HG02840 (cell line): Measurements from ENCODE around the gene ZNF532.
"Not testable (repeated sequence)": the region's sequence is repeated elsewhere in the genome, so short reads cannot be mapped to it uniquely, and the experiment has no call there.

ENCODE experiments used
- ATAC-seq: cut with Tn5 transposase; IDR thresholded peaks from one replicate; pipeline ENCODE4 v1.9.1; 2021; ENCODE audit warnings: mild to moderate bottlenecking, moderate library complexity, moderate number of reproducible peaks; ENCODE audit not compliant: unreplicated experiment, low FRiP score

The ZNF532 gene, protein sequence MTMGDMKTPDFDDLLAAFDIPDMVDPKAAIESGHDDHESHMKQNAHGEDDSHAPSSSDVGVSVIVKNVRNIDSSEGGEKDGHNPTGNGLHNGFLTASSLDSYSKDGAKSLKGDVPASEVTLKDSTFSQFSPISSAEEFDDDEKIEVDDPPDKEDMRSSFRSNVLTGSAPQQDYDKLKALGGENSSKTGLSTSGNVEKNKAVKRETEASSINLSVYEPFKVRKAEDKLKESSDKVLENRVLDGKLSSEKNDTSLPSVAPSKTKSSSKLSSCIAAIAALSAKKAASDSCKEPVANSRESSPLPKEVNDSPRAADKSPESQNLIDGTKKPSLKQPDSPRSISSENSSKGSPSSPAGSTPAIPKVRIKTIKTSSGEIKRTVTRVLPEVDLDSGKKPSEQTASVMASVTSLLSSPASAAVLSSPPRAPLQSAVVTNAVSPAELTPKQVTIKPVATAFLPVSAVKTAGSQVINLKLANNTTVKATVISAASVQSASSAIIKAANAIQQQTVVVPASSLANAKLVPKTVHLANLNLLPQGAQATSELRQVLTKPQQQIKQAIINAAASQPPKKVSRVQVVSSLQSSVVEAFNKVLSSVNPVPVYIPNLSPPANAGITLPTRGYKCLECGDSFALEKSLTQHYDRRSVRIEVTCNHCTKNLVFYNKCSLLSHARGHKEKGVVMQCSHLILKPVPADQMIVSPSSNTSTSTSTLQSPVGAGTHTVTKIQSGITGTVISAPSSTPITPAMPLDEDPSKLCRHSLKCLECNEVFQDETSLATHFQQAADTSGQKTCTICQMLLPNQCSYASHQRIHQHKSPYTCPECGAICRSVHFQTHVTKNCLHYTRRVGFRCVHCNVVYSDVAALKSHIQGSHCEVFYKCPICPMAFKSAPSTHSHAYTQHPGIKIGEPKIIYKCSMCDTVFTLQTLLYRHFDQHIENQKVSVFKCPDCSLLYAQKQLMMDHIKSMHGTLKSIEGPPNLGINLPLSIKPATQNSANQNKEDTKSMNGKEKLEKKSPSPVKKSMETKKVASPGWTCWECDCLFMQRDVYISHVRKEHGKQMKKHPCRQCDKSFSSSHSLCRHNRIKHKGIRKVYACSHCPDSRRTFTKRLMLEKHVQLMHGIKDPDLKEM (N-terminal part only)

DNA sequence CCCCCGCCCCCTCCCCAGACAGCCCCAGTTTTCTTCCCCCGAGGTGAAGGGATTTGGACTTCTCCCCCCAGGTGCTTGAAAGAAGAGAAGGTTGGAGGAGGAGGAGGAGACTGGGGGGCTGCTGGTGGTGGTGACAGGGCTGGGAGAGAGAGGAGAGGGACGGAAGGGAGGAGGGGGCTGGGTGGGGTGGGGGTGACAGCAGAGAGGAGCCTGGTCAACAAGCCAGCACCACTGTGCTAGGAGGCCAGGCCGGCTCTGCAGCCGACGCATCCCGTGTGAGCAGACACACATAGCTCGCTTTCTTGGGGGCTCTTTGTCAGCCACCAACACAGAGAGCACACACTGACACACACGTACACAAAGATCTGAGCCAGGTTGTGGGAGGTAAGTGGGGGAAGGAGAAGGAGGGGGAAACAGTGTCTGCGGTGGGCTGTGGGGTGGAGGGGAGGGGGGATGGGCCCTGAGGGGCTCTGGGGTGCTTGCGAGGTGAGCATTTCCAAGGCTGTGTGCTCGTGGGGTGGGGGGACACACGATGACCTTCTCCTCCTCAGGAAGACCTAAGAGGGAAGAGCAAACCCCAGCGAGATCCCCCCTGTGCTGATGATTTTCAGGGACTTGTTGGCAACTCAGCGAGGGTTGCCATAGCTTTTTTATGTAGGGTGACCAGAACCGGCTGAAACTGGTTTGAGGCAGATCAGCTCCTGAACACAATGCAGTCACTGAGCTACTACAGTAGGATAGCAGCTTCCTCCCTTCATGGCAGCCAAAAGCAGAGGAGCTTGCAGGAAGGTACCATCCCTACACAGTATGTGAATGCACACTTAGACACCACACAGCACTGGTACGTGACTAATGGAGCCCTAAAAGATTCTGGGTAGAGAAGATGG, at the start of gene ZNF532:
Gene ZNF532, plus strand, starts transcription at position 732 of the 887 bp plus-strand sequence. CDS start 53,411 bp downstream, outside the sequence.
- ATAC-seq, result no peak

DNA sequence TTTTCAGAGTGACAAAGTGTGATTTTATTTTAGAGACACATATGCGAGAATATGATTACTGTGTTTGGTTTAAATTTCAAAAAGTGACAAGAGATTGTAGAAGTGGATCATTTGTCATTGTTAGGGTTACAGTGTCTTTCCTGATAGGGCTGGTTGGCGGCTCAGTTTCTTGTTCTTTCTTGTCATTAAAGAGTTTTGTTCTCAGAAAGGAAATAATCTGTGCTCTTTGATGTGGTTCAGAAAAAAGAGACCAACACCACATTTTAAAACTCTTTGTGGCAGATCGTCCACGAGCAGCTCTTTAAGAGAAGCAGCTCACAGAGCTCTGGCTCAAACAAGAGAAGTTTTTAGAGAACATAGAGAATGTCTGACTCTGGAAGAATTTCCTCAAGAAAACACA, 45.6 kb upstream of the ZNF532 start:
- ATAC-seq, result no peak

DNA sequence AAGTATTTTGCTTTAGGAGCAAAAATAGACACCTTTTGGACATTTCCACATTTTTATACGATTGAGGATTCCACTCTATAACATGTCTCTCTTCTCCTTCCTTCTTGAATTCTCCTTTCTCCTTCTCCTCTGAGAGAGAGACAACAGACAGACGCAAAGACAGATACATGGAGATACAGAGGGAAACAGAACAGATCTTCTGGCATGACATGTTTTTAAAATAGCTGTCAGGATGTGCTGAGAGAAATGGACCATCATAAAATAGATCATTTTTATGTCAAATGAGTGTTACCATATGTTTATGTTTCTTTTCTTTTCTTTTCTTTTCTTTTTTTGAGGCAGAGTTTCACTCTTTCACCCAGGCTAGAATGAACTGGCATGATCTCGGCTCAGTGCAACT, 44.4 kb upstream of the ZNF532 start:
- no peak for ATAC-seq

DNA sequence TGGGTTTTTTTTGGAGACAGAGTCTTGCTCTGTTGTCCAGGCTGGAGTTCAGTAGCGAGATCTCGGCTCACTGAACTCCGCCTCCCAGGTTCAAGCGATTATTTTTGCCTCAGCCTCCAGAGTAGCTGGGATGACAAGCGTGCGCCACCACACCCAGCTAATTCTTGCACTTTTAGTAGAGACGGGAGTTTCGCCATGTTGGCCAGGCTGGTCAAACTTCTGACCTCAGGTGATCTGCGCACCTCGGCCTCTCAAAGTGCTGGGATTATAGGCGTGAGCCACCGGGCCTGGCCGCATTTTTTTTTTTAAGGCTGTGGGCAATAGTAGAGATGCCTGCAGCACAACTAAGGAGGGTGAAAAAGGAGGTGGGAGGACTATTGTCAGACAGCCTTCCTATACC, 41.7 kb upstream of the ZNF532 start:
- no peak for ATAC-seq

DNA sequence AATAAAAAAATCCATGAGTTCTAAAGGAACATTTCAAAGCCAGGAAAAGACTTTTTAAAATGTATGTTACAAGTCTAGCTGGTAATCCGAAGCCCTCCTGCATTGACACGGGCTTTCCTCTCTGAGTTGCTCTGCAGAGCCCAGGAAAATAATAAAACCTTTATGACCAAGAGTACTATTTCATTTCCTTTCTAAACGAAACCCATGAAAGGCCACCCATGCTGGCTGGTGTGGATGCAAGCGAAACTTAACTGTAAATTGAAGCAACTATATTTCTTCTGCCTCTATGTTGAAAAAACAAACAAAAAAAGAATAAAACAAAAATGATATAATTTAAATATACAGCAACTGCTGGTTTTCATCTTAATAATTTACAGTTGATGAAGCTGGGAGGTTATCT, 41.3 kb upstream of the ZNF532 start:
- no peak for ATAC-seq

DNA sequence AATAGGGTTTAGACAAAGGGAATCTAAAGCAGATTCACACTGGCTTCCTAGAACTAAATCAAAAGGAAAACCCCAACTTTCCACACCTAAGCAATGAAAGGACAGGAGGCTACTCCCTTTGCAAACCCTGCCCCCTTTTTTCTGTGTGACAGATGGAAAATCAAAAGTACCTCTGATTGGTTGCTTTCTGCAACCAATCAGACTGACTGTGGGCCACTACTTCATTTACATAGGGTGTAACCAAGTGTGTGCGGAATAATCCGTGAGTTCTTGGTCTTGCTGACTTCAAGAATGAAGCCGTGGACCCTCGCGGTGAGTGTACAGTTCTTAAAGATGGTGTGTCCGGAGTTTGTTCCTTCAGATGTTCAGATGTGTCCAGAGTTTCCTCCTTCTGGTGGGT, 37.8 kb upstream of the ZNF532 start:
- ATAC-seq, result not testable (repeated sequence)

DNA sequence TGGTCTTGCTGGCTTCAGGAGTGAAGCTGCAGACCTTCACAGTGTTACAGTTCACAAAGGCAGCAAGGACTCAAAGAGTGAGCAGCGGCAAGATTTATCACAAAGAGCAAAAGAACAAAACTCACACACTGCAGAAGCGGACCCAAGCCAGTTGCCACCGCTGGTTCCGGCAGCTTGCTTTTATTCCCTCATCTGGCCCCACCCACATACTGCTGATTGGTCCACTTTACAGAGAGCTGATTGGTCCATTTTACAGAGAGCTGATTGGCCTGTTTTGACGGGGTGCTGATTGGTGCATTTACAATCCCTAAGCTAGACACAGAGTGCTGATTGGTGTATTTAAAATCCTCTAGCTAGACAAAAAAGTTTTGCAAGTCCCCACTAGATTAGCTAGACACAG, 37.2 kb upstream of the ZNF532 start:
- no peak for ATAC-seq

DNA sequence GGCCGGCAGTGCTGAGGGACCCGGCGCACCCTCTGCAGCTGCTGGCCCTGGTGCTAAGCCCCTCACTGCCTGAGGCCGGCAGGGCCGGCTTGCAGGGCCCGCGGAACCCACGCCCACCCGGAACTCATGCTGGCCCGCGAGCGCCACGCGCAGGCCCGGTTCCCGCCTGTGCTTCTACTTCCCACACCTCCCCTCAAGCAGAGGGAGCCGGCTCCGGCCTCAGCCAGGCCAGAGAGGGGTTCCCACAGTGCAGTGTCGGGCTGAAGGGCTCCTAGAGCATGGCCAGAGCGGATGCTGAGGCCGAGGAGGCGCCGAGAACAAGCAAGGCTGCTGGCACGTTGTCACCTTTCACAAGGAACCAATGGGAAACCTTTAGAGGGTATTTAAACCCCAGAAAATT, 36.8 kb upstream of the ZNF532 start:
- no peak for ATAC-seq

DNA sequence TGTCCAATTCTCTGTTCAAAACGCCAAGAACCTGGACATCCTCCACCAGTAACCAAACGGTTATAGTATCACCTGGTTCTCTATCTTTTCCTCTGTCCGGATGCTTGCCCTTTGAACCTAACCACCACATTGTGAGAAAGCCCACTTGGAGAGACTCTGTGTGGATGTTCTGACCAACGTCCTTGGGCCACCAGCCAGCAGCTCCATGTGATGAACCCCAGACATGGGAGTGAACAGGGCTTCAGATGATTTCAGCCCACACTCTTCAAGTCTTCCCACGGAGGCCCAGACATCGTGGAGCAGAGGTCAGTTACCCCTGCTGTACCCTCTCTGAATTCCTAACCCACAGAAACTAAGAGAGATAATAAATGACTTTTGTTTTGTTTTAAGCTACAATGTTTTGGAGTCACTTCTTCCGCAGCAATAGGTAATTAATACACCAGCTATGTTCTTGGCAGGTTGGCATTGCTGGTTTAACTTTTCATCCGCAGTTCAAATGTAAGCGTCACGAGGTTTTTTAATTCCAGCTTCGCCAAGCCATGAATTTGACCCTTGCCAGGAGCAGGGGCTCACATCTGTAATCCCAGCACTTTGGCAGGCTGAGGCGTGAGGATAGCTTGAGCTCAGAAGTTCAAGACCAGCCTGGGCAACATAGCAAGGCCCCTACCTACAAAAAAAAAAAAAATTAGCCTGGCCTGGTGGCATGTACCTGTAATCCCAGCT, 36.1 kb upstream of the ZNF532 start:
- ATAC-seq, result no peak

DNA sequence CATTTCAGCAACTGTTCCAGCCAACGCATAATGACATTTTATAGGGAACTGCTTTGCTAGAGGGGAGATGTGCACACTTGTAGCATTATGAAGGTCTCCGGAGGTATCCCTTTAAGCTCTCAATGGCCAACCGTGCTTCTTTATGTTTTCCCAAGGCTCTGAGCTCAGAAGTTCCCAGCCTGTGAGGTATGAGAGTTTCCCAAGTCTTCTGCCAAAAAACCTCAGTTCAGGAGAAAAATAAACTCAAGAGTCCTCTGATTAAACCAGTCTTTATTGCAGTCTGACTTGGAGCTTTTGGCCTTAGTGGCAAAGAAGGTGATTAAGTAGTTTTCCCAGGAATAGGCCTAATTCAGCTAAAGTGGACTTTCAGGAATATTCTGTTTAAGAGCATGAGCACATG, 35.4 kb upstream of the ZNF532 start:
- no peak for ATAC-seq

DNA sequence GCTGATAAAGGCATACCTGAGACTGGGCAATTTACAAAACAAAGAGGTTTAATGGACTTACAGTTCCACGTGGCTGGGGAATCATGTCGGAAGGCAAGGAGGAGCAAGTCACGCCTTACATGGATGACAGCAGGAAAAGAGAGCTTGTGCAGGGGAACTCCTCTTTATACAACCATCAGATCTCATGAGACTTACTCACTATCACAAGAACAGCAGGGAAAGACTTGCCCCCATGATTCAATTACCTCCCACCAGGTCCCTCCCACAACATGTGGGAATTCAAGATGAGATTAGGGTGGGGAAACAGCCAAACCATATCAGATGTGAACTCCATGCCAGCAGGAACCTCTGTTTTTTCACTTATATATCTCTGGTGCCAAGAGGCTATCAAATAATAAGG, 34.8 kb upstream of the ZNF532 start:
- not testable (repeated sequence) for ATAC-seq

DNA sequence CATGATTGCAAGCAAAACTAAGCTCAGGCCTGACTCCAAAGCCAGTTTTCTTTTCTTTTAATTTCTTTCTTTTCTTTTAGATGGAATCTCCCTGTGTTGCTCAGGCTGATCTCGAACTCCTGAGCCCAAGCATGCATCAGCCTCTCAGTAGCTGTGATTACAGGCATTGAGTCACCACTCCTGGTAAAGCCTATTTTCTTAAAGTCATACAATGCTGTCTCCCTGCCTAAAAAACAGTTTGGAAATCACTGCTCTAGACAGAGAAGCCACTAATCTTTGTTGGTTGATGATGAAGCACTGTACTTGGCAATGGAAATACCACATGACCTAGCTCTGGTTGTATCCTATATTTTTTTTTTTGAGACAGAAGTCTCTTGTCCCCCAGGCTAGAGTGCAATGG, 33.1 kb upstream of the ZNF532 start:
- ATAC-seq, result no peak

DNA sequence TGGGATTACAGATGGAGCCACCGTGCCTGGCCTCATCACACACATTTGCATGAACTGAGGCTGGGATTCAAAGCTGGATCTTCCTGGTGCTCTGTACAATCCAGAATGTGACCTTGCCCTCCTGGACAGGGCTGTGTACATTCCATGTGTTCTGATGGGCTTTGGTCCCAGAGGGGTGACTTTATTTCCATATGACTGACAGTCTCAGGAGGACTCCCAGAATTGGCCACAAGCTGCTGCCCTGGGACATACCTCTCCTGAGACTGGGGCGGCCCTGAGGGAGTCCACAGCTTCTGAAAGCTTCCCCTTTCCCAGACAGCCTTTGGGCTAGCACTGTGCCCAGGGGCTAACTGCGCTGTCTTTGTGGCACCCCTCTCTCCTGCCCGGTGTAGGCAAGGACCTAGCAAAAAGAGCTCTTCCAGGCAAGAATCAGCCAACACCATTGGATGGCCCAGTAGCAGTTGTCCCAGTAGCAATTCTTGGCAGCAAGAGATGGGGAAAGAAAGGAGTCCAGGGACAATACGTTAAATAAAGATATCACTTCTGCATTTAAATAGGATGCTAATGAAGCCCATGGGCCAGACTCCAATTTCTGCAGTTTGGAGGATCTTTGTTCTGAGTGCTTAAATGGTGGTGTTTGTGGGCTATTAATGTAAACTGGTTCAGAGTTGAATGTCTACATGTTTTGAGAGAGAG, 26.4 kb upstream of the ZNF532 start:
- no peak for ATAC-seq

DNA sequence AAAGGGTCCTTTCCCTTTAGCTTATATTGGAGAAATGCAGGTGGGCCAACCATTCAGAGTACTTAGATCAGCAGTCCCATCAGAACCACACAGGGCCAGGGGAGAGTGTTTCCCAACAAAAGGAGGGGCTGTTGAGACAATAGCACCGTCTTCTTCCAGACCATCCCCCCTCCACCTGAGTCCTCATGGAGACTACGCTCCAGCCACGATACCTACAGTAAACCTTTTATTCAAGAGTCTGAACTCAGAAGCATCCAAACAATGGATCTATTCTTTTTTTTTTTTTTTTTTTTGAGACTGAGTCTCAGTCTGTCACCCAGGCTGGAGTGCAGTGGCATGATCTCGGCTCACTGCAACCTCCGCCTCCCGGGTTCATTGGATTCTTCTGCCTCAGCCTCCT, 25.7 kb upstream of the ZNF532 start:
- ATAC-seq, result no peak

DNA sequence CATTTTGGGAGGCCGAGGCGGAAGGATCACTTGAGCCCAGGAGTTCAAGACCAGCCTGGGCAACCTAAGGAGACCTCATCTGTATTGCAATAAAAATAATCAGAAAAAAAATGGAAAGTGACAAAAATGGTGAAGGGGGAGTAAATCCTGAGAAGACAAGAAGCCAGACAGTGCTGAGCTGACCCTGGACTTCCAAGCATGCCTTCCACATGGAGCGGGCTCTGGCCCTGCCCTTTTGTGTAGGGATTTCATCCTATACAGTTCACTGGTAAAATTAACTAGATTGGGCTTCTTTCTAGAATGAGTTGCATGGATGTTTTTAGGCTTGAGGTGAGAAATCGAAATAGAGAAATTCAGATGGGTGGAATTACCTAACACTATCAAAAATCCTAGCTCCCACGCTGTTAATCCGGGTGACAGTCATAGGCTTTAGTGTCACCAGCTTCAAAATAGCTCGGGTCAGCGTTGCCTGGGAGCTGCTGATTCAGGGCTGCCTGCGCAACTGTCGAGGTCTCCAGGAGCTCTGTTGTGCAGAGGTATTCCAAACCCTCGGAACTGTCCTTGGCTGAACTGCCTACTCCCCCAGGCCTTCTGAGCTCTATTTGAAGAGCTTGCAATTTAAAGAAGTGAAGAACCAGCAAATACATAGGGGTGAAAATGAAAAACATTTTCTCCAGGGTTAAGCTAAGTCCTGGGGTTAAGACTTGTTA, 21.5 kb upstream of the ZNF532 start:
- no peak for ATAC-seq

DNA sequence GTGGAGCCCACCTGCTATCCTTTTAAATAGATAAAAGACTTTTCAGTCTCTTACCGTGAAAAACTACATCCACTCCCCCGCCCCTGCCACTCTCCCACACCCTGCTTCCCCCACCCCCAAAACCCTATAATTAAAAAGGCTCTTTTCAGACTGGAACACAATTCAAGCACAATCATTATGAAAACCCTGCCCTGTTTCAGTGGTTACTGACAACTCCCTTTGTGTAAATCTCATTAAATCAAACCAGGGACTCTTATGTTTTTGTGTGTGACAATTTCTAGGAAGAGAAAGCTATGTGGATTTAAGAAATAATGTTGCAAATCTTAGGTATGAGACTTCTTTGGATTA, 21.0 kb upstream of the ZNF532 start:
- no peak for ATAC-seq

DNA sequence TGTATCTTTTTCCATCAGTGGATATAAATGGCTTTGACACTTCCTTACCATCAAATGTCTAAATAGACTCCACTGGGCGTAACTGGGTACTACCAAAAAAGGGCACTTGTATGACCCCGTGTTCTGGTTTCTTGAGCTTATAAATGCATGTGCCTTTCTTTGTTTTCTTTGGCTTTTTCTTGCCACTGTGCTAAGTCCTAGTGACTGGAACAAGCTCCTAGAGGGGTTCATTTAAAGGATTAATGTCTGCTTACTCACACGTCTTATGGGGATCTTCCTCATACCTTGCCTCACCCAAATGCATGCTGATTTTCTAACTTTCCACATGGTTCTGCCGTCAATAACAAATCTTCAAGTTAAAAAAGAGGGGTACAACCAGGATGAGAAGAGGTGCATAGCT, 19.8 kb upstream of the ZNF532 start:
- no peak for ATAC-seq

DNA sequence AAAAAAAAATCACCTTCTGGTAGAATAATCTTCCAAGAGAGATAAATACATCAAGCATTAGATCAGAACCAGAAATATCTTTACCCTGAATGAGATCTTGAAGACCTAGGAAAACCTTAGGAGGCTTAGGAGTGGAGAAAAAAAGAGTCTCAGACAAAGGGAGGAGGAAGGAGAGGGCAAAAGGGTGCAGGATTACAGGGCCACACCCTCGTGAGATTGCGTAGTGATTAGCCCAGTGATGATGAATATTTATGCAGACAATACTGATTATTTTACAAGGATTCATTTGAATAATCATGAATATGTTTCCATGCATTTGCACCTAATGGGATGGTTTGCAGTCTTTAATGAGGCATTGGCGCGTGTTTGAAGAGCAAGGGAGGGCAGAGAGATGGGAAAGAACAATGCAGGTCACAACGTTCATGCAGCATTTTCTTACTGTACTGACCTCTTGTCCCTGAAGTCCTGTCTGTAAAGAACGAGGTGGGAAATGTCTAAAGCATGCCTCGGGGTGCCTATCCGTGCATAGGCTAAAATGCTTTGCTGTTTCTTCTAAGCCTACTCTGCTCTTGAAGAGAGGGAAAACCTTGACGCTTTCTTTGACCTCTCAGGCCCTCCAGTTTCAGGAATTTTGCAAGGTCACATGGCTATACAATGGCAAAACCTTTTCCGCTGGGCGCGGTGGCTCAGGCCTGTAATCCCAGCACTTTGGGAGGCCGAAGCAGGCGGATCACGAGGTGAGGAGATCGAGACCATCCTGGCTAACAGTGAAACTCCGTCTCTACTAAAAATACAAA, 18.6 kb upstream of the ZNF532 start:
- ATAC-seq, result no peak
